Measurements from ENCODE around the gene OR13C3. TPM values are rescaled to one million over a fixed set of nuclear protein-coding genes. Genes with fewer than 3 reads are reported as not detected.
"Not testable (repeated sequence)": the region's sequence is repeated elsewhere in the genome, so short reads cannot be mapped to it uniquely, and the experiment has no call there.

Gene OR13C3
- total RNA-seq, 4 donors from 2014 or later: not detected

DNA sequence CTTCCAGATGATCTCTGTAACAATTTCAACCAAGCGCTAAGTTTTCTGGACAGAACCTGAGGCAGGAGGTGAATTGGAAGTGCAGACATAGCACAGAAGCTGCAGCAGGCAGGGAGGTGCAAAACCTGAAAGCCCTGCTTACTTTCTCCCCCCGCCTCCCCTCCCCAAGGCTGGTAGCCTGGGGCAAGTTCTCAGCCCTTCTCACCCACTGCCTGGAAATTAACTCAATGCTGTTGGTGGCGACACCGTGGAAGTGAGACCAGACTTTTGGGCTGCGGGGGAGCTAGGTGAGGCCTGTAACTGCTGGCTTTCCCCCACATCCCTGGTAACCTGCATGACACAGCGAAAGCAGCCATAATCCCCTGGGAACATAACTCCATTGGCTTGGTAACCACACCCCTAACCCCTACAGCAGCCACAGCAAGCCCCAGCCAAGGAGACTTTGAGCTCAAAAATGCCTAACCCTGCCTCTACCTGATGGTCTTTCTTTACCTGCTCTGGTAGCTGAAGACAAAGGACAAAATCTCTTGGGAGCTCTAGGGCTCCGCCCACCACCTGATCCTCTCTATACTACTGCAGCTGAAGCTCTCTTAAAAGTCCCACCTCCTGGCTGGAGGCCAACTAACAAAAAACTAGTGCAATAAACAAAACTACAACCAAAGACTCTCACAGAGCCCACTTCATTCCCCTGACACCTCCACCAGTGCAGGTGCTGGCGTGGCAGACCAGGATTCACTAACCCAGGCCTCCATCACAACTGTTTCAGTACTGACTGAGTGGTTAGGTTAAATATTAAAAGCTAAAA, 20.4 kb upstream of the OR13C3 start:
- no peak for DNase-seq (ENCODE audit: low spot score)
- ATAC-seq (ENCODE audit: low FRiP score): no peak
- no peak for TF ChIP-seq CTCF (IDR thresholded peaks at IDR 0.05)

GRCh38 chr9:104555521-104555920, 18.9 kb upstream of the OR13C3 start:
- ATAC-seq (ENCODE audit: low FRiP score) (no peak), DNase-seq (ENCODE audit: low spot score) (no peak)
- no peak for TF ChIP-seq CTCF (IDR thresholded peaks at IDR 0.05)

- no peak for TF ChIP-seq CTCF (IDR thresholded peaks at IDR 0.05)
- ATAC-seq (ENCODE audit: low FRiP score) (no peak), DNase-seq (ENCODE audit: low spot score) (no peak)
These were observed 16.6 kb upstream of the OR13C3 start for GRCh38 chr9:104553261-104553660.

DNA sequence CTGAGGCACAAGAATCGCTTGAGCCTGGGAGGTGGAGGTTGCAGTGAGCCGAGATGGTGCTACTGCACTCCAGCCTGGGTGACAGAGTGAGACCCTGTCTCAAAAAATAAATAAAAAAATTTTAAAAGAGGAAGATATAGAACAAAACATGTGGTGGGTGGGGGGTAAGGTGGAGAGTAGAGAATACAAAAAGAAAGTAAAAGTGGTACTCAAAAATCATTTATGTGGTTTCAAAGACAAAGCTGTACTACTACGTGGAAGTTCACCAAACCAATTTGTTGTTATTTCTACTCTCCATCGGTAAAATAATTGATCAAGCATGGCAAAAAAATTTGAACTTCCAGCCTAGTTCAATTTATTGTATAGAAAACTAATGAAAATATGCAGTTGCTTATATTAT, 8.0 kb upstream of the OR13C3 start:
- no peak for TF ChIP-seq CTCF (IDR thresholded peaks at IDR 0.05)
- ATAC-seq (ENCODE audit: low FRiP score) (no peak), DNase-seq (ENCODE audit: low spot score) (no peak)

DNA sequence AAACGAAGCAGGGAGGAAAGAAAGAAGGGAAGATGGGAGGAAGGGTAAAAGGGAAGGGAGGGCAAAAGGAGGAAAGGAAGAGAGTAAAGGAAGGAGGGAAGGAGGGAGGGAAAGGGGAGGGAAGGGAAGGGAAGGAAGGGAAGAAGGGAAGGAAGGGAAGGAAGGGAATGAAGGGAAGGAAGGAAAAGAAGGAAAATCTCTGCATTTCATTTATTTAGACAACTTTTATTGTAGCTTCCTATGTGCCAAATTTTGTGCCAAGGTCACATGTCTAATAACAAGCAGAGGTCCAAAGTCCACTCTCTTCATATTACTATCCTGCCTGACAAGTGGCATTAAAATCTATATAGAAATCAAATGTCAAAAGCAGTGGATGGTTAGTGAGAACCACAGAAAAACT, 2.6 kb upstream of the OR13C3 start:
- no peak for DNase-seq (ENCODE audit: low spot score)
- ATAC-seq (ENCODE audit: low FRiP score): no peak
- no peak for TF ChIP-seq CTCF (IDR thresholded peaks at IDR 0.05)

DNA sequence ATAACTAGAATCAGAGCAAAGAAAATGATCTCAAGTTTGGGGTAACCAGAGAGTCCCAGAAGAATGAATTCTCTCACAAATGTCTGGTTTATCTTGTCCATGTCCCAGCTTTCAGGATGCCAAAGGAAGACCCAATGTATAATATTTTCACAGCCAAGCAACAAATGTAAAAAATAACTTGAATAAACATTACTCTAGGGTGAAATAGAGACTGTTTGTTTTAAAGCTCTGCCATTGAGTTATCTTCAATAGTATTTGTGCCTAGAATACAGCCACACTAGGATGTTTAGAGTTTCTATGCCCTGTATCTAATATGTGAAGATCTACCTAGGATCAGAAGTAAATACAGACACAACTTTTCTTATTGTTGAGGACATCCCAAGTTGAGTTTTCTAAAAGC, 9.5 kb downstream of the OR13C3 start, which contains the start of gene OR13C4:
Gene OR13C4, minus strand, starts transcription at position 101 of the 400 bp plus-strand sequence. Its CDS starts 0 bp downstream, at position 101.
- TF ChIP-seq CTCF (IDR thresholded peaks at IDR 0.05): no peak
- ATAC-seq (ENCODE audit: low FRiP score) (no peak), DNase-seq (ENCODE audit: low spot score) (no peak)

- not testable (repeated sequence) for ATAC-seq (ENCODE audit: low FRiP score); DNase-seq (ENCODE audit: low spot score)
These were observed 16.4 kb downstream of the OR13C3 start for GRCh38 chr9:104520241-104520640.
